CD4-positive, alpha-beta T cell (primary cell): ENCODE results near the gene NSD2. TPM values are rescaled to one million over a fixed set of nuclear protein-coding genes. Genes with fewer than 3 reads are reported as not detected.

Experiments used
- ATAC-seq: fragments of 200-7000 bp; cut with Tn5 transposase; one replicate; pipeline ENCODE4 v1.10.0; 2022; ENCODE audit warnings: mild to moderate bottlenecking; ENCODE audit not compliant: poor library complexity
- CTCF ChIA-PET: fragments of 350-600 bp; sonication (Branson Sonifier 250); formaldehyde crosslinking; loops from one replicate; lab custom pipeline; 2021; ENCODE audit warnings: antibody characterized with exemption, inconsistent platforms; lab: Charles Lee
- POLR2A ChIA-PET: fragments of 350-600 bp; sonication (Branson Sonifier 250); formaldehyde crosslinking; loops from one replicate; lab custom pipeline; 2021; ENCODE audit warnings: antibody characterized with exemption, inconsistent platforms; lab: Charles Lee
- DNase-seq, 14 experiments: peaks; one replicate each; pipeline ENCODE4 v3.0.0-alpha.2; 2013 to 2020; ENCODE audit warnings: mixed read lengths in 2 of 14
- H3K27ac ChIP-seq, 2 donors: one replicate each; pipeline versions ENCODE4 v1.5.1 to v1.7.0; 2013; ENCODE audit warnings: low read length in 2 of 2, low read depth in 1 of 2, mild to moderate bottlenecking in 1 of 2
- H3K27me3 ChIP-seq, 2 experiments: 1 replicate in 1 of 2; 2 replicates in 1 of 2; pipeline versions ENCODE4 v1.6.1 to v1.7.0; 2013; ENCODE audit warnings: low read length in 2 of 2, control low read depth in 1 of 2, mild to moderate bottlenecking in 1 of 2, moderate library complexity in 1 of 2; ENCODE audit not compliant: insufficient read depth in 2 of 2, control insufficient read depth in 1 of 2
- H3K36me3 ChIP-seq: one replicate; pipeline ENCODE4 v1.6.1; 2013; ENCODE audit warnings: low read length, control low read depth; ENCODE audit not compliant: insufficient read depth
- H3K4me1 ChIP-seq: one replicate; pipeline ENCODE4 v1.6.1; 2013; ENCODE audit warnings: low read length, control low read depth; ENCODE audit not compliant: insufficient read depth
- H3K4me3 ChIP-seq: one replicate; pipeline ENCODE4 v1.5.1; 2013; ENCODE audit warnings: mild to moderate bottlenecking, low read length, moderate library complexity
- H3K9me3 ChIP-seq, 2 experiments: 1 replicate in 1 of 2; 2 replicates in 1 of 2; pipeline versions ENCODE4 v1.6.1 to v1.7.0; 2013; ENCODE audit warnings: low read length in 2 of 2, mild to moderate bottlenecking in 2 of 2, control low read depth in 1 of 2, moderate library complexity in 1 of 2; ENCODE audit not compliant: control insufficient read depth in 1 of 2, insufficient read depth in 1 of 2
- H3K27ac Mint-ChIP-seq: one replicate; pipeline ENCODE4 v1.8.0; 2020; ENCODE audit warnings: mixed read lengths
- H3K27me3 Mint-ChIP-seq: one replicate; pipeline ENCODE4 v1.8.0; 2021; ENCODE audit warnings: mixed read lengths
- H3K36me3 Mint-ChIP-seq: one replicate; pipeline ENCODE4 v1.8.0; 2021; ENCODE audit warnings: low read depth, mixed read lengths
- H3K4me1 Mint-ChIP-seq: one replicate; pipeline ENCODE4 v1.8.0; 2021; ENCODE audit warnings: low read depth, mixed read lengths
- H3K4me3 Mint-ChIP-seq: one replicate; pipeline ENCODE4 v1.8.0; 2020; ENCODE audit warnings: mild to moderate bottlenecking, mixed read lengths
- H3K9me3 Mint-ChIP-seq: one replicate; pipeline ENCODE4 v1.8.0; 2020; ENCODE audit warnings: mixed read lengths
- CTCF ChIP-seq: fragments of 200-600 bp; IDR thresholded peaks from one replicate; pipeline ENCODE4 v1.8.0; 2022; ENCODE audit warnings: antibody characterized with exemption, mild to moderate bottlenecking
- intact Hi-C, 2 experiments: fragments of 100-400 bp; cut with DNase I in 1 of 2; cut with micrococcal nuclease in 1 of 2; formaldehyde crosslinking; loops; one replicate each; pipeline versions ENCODE4 v1.15.1 to v1.9.0; 2023 to 2025; cut with DNase I, micrococcal nuclease
- total RNA-seq, 174 experiments: library from RNA in 2 of 174; stranded (reverse) in 2 of 174; gene quantifications; one replicate each; pipeline ENCODE4 v1.2.3 and lab custom pipeline; 2021 to 2026

The NSD2 gene
- total RNA-seq, 2 experiments from 2014 or later = 42.4 to 45.8 TPM

- H3K9me3 Mint-ChIP-seq = no peaks in the 10 kb centered on the region
- no peaks in the 10 kb centered on the region for H3K27me3 Mint-ChIP-seq
- POLR2A ChIA-PET = no interaction called here
- Histone ChIP-seq H3K27me3 (no peaks in the 10 kb centered on the region), H3K4me3 (no peak overlapping the region), H3K4me1 (peaks cover 9% of the 10 kb centered on the region), H3K9me3 (no peaks in the 10 kb centered on the region), H3K27ac (no peak overlapping the region), H3K36me3 (peaks cover 31% of the 10 kb centered on the region)
- CTCF ChIA-PET = interaction anchor here (0.9 to 1.2 kb wide), 2 partner anchors 11 to 22 kb away, joined by 3 read pairs; no protein-coding TSS in a partner anchor
- DNase-seq = no peak
- intact Hi-C loops = loop anchor here (2.0 kb wide), 3 partner anchors 41 to 87 kb away; partner anchors contain the start of gene LETM1 (in 1 of the 2)
- H3K4me1 Mint-ChIP-seq = peaks cover 10% of the 10 kb centered on the region
- no peak overlapping the region for H3K4me3 Mint-ChIP-seq
- H3K36me3 Mint-ChIP-seq = peaks cover 33% of the 10 kb centered on the region
- no peak overlapping the region for H3K27ac Mint-ChIP-seq
- no peak for ATAC-seq
- no peak for TF ChIP-seq CTCF
These were observed 26.8 kb downstream of the NSD2 start for GRCh38 chr4:1898007-1898406.

- Mint-ChIP-seq H3K4me1 (peaks cover 10% of the 10 kb centered on the region), H3K36me3 (peaks cover 40% of the 10 kb centered on the region), H3K27me3 (no peaks in the 10 kb centered on the region), H3K27ac (no peak overlapping the region), H3K9me3 (no peaks in the 10 kb centered on the region), H3K4me3 (no peak overlapping the region)
- Histone ChIP-seq H3K27ac (no peak overlapping the region), H3K27me3 (no peaks in the 10 kb centered on the region), H3K36me3 (peaks cover 33% of the 10 kb centered on the region), H3K4me1 (peaks cover 9% of the 10 kb centered on the region), H3K9me3 (no peaks in the 10 kb centered on the region), H3K4me3 (no peak overlapping the region)
- ChIA-PET CTCF (interaction anchor here (0.7 to 2.1 kb wide), 9 partner anchors 11 to 154 kb away, joined by 3 to 13 read pairs (median 3); no protein-coding TSS in a partner anchor), POLR2A (interaction anchor here (1.3 to 1.5 kb wide), 3 partner anchors 26 to 150 kb away, joined by 3 to 7 read pairs (median 3); partner anchors contain the start of gene LETM1)
- no peak for TF ChIP-seq CTCF
- no peak for DNase-seq
- intact Hi-C loops = loop anchor here (1.0 to 2.0 kb wide), 5 partner anchors 42 to 150 kb away; partner anchors contain the start of gene LETM1 (in 1 of the 2)
- no peak for ATAC-seq
These were observed 27.5 kb downstream of the NSD2 start for GRCh38 chr4:1898681-1899080.

GRCh38 chr4:1899149-1900086, 28.2 kb downstream of the NSD2 start:
- no peaks in the 10 kb centered on the region for H3K9me3 Mint-ChIP-seq
- H3K4me3 Mint-ChIP-seq = no peak overlapping the region
- H3K27me3 Mint-ChIP-seq = no peaks in the 10 kb centered on the region
- H3K27ac ChIP-seq = no peak overlapping the region
- no peak overlapping the region for H3K4me3 ChIP-seq
- CTCF ChIA-PET = interaction anchor here (0.6 to 2.1 kb wide), 13 partner anchors 9 to 155 kb away, joined by 3 to 13 read pairs (median 3); no protein-coding TSS in a partner anchor
- peaks cover 10% of the 10 kb centered on the region for H3K4me1 Mint-ChIP-seq
- H3K36me3 ChIP-seq = peaks cover 34% of the 10 kb centered on the region
- peaks cover 46% of the 10 kb centered on the region for H3K36me3 Mint-ChIP-seq
- POLR2A ChIA-PET = interaction anchor here (0.9 to 1.5 kb wide), 4 partner anchors 27 to 176 kb away, joined by 3 to 7 read pairs (median 3); partner anchors contain the start of gene LETM1
- H3K27me3 ChIP-seq = no peaks in the 10 kb centered on the region
- peak; percentile 98 for ATAC-seq
- peak; percentile 90 for TF ChIP-seq CTCF
- no peaks in the 10 kb centered on the region for H3K9me3 ChIP-seq
- no peak overlapping the region for H3K27ac Mint-ChIP-seq
- DNase-seq = peak; percentile 56 to 90 (median 63)
- intact Hi-C loops = loop anchor here (1.0 to 2.0 kb wide), 5 partner anchors 43 to 151 kb away; partner anchors contain the start of gene LETM1 (in 1 of the 2)
- H3K4me1 ChIP-seq = peaks cover 9% of the 10 kb centered on the region
